ENCODE measurements around the gene PDCD1. TPM values are rescaled to one million over a fixed set of nuclear protein-coding genes. Genes with fewer than 3 reads are reported as not detected.

Gene PDCD1
- polyA plus RNA-seq, 1 donor from 2014 or later: 0.19 TPM

DNA sequence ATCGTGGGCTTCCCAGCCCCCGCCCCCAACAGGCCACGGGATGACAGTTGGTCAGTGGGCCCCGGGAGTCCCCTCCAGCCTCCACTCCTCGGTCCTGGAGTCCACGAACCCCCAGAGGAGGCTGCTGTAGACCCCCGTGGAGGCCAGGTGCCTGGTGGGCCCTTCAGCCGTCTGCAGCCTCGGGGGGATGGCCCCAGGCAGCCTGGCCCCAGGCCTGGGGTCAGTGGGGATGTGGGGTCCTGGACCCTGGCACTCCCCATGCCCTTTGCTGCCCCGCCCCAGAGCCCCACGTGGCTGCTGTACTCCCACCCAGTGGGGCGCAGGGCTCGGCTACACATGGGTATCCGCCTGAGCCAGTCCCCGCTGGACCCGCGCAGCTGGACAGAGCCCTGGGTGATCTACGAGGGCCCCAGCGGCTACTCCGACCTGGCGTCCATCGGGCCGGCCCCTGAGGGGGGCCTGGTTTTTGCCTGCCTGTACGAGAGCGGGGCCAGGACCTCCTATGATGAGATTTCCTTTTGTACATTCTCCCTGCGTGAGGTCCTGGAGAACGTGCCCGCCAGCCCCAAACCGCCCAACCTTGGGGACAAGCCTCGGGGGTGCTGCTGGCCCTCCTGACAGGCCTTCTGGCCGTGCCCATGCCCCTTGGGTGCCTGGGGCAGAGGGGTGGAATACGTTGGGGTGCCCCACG lies 42.1 kb downstream of the PDCD1 start:
- H3K27me3 Mint-ChIP-seq: peaks cover 26% of the 10 kb centered on the region
- H3K4me3 Mint-ChIP-seq: no peak overlapping the region
- peak overlapping the region in 1 of 3 donors; percentile 96 for H3K27ac Mint-ChIP-seq
- no peaks in the 10 kb centered on the region for H3K9me3 Mint-ChIP-seq
- H3K4me1 Mint-ChIP-seq: peaks cover 4 to 10% (median 8%) of the 10 kb centered on the region in 3 donors
- H3K36me3 Mint-ChIP-seq: peaks cover 2% of the 10 kb centered on the region

DNA sequence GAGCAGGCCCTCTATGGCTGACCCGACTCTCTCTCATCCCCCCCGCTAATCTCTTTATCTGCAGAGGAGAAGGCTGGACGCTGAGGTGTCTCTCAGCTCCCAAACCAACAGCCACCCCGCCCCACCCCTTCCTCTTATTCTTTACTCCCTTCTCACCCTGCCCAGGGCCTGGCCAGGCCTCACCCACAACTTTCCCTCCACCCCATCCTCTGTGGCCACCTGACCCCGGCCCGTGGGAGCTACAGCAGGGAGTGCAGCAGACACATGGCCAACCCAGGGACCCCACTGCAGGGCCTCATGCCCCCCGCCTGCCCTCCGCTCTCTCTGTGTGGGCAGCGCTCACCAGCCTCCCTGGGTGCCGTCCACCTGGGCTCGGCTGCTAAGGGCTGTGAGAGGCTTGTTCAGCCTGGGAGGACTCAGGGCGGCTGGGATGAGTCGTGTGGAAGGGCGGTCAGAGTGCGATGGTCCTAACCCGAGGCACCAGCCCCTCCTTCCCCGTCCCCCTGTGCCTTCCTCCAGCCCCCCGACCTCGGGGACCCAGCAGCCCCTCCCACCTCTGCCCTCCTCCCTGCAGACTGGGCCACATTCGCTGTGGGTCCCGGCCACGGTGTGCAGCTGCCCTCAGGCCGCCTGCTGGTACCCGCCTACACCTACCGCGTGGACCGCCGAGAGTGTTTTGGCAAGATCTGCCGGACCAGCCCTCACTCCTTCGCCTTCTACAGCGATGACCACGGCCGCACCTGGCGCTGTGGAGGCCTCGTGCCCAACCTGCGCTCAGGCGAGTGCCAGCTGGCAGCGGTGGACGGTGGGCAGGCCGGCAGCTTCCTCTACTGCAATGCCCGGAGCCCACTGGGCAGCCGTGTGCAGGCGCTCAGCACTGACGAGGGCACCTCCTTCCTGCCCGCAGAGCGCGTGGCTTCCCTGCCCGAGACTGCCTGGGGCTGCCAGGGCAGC lies 42.9 kb downstream of the PDCD1 start:
- peak overlapping the region in 1 of 3 donors; percentile 63 for H3K27ac Mint-ChIP-seq
- peaks cover 23% of the 10 kb centered on the region for H3K27me3 Mint-ChIP-seq

DNA sequence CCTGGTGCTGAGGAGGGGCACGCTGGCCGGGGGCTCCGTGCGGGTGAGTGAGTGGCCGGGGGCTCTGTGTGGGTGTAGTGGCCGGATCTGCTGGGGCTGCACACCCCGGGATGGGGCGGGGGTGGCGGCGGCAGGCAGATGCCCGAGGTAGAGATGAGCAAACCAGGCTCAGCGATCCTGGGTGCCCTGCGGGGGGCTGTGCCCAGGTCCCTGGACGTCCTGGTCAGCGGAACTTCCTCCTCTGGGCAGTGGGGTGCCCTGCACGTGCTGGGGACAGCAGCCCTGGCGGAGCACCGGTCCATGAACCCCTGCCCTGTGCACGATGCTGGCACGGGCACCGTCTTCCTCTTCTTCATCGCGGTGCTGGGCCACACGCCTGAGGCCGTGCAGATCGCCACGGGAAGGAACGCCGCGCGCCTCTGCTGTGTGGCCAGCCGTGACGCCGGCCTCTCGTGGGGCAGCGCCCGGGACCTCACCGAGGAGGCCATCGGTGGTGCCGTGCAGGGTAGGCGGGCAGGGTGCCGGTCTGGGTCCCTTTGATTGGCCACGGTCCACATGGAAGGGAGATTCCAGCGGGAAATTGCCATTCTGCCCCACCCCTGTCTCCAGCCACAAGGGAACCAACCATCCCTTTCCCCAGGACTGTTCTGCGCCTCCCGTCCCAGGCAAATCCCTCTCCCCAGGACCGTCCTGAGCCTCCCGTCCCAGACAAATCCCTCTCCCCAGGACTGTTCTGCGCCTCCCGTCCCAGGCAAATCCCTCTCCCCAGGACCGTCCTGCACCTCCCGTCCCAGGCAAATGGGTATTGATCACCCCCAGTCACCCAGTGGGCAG lies 43.8 kb downstream of the PDCD1 start:
- Mint-ChIP-seq H3K36me3 (peaks cover 2% of the 10 kb centered on the region), H3K27ac (peak overlapping the region in 1 of 3 donors; percentile 63), H3K4me3 (peak overlapping the region in 1 of 4 donors; percentile 70), H3K4me1 (peaks cover 4 to 8% (median 8%) of the 10 kb centered on the region in 3 donors), H3K9me3 (no peaks in the 10 kb centered on the region), H3K27me3 (peaks cover 20% of the 10 kb centered on the region)

More for the DNA sequence above, 42.9 kb downstream of the PDCD1 start:
- Mint-ChIP-seq H3K9me3 (no peaks in the 10 kb centered on the region), H3K4me1 (peaks cover 4 to 10% (median 8%) of the 10 kb centered on the region in 3 donors), H3K36me3 (peaks cover 2% of the 10 kb centered on the region), H3K4me3 (peak overlapping the region in 1 of 4 donors; percentile 70)

DNA sequence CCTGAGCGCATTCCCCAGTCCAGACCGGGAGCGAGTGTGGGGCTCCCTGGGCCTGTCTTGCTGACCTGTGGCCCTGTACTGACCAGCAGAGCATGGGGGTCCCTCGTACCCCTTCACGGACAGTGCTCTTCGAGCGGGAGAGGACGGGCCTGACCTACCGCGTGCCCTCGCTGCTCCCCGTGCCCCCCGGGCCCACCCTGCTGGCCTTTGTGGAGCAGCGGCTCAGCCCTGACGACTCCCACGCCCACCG lies 44.4 kb downstream of the PDCD1 start:
- Mint-ChIP-seq H3K27me3 (peaks cover 22% of the 10 kb centered on the region), H3K4me1 (peaks cover 4 to 8% (median 8%) of the 10 kb centered on the region in 3 donors), H3K4me3 (no peak overlapping the region), H3K27ac (no peak overlapping the region), H3K36me3 (peaks cover 2% of the 10 kb centered on the region), H3K9me3 (no peaks in the 10 kb centered on the region)

- peaks cover 4 to 8% (median 8%) of the 10 kb centered on the region in 3 donors for H3K4me1 Mint-ChIP-seq
- H3K4me3 Mint-ChIP-seq: peak overlapping the region in 2 of 4 donors; percentile 14 to 65
- H3K36me3 Mint-ChIP-seq: peaks cover 2% of the 10 kb centered on the region
- H3K27ac Mint-ChIP-seq: peak overlapping the region in 2 of 3 donors; percentile 71
- peaks cover 17% of the 10 kb centered on the region for H3K27me3 Mint-ChIP-seq
- no peaks in the 10 kb centered on the region for H3K9me3 Mint-ChIP-seq
Observed at GRCh38 chr2:241813644-241814392, 44.9 kb downstream of the PDCD1 start.

GRCh38 chr2:241812730-241813643 lies 45.7 kb downstream of the PDCD1 start:
- peak overlapping the region in 2 of 3 donors; percentile 71 for H3K27ac Mint-ChIP-seq
- H3K4me1 Mint-ChIP-seq: peaks cover 8 to 9% (median 8%) of the 10 kb centered on the region in 3 donors
- H3K9me3 Mint-ChIP-seq: no peaks in the 10 kb centered on the region
- H3K4me3 Mint-ChIP-seq: peak overlapping the region in 1 of 4 donors; percentile 17
- peaks cover 14% of the 10 kb centered on the region for H3K27me3 Mint-ChIP-seq
- peaks cover 2% of the 10 kb centered on the region for H3K36me3 Mint-ChIP-seq

- H3K27ac Mint-ChIP-seq: no peak overlapping the region
- no peak overlapping the region for H3K4me3 Mint-ChIP-seq
Observed at GRCh38 chr2:241811952-241812729, 46.6 kb downstream of the PDCD1 start.

DNA sequence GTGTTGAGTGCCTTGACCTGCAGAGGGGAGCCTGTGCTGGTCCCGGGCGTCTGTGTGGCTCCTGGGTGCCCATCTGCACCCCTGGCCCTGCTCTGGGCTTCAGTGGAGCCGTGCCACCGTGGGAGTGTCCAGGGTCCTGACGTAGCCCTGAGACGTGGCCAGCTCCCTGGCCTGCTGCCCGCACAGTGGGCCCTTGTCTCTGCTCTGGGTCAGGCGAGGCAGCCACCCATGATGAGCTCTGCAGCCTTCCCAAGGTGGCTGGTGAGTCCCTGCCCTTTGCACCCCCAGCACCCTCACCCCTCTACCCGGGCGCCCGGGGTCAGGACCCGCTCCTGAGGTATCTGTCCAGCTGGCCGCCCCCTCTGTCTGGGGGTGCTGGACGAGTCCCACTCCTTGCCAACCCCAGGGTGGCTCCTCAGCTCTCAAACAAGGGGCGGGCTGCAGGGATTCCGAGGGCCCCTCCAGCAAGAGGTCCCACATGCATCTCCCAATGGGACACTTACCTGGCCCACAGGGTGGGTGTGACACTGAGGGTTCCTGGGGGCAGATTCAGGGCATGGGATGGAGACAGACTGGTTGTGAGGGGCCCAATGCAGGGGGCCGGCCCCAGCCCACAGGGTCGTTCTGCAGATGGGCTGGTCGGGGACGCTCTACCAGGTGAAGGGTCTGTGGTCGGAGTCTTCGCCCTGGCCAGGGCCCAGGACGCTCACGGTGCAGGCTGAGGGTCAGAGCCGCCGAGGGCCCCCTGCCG lies 47.3 kb downstream of the PDCD1 start:
- Mint-ChIP-seq H3K4me1 (peaks cover 2 to 5% (median 3%) of the 10 kb centered on the region in 3 donors), H3K9me3 (no peaks in the 10 kb centered on the region), H3K4me3 (no peak overlapping the region), H3K36me3 (no peaks in the 10 kb centered on the region), H3K27ac (no peak overlapping the region), H3K27me3 (peaks cover 7% of the 10 kb centered on the region)

More at GRCh38 chr2:241811952-241812729, 46.6 kb downstream of the PDCD1 start:
- Mint-ChIP-seq H3K4me1 (peaks cover 2 to 5% (median 3%) of the 10 kb centered on the region in 3 donors), H3K36me3 (no peaks in the 10 kb centered on the region), H3K9me3 (no peaks in the 10 kb centered on the region), H3K27me3 (peaks cover 7% of the 10 kb centered on the region)

- Mint-ChIP-seq H3K9me3 (no peaks in the 10 kb centered on the region), H3K4me1 (peaks cover 2 to 5% (median 3%) of the 10 kb centered on the region in 3 donors), H3K27me3 (peaks cover 7% of the 10 kb centered on the region), H3K4me3 (no peak overlapping the region), H3K36me3 (no peaks in the 10 kb centered on the region), H3K27ac (no peak overlapping the region)
Observed at GRCh38 chr2:241810307-241811200, 48.1 kb downstream of the PDCD1 start.

DNA sequence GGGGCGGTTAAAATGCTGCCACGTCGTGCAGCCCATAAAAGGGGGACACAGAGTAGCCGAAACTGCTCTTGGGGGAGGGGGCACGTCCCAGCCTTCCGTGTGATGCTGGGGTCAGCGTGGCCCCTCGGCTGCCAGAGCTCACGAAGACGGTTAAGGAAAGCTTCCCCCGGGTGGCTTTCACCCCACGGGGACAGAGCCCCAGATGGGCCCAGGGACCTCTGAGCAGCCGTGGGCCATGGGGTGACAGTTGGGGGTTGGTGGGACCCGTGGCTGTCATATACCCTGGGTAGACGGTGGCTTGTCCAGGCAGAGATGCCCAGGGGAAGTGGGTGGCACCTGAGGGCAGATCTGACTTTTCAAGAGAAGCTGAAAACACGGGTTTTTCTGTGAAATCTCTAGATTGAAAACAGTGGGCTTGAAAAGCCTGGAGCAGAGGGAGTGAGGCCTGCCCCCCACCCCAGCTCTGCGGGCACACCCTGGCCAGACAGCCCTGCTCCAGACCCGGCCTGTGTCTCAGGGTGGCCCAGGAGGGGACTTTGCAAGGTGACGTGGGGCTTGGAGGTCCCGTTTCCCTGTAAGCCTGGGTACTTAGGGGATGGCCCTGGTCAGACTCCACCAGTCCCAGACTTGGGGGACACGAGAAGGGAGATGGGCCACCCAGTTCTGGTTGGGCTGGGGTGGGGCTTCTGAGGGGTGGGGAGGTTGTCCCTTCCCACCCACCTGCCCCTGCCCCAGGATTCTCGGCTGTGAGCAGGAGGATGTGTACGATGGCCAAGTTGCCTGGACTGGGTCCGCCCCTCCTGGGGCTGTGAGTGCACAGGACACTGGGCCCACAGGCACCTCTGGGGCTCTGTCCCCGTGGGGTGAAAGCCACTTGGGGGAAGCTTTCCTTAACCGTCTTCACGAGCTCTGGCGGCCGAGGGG lies 49.0 kb downstream of the PDCD1 start:
- no peaks in the 10 kb centered on the region for H3K36me3 Mint-ChIP-seq
- H3K27ac Mint-ChIP-seq: peak overlapping the region; percentile 31 to 53 (median 35)
- peaks cover 4 to 5% (median 5%) of the 10 kb centered on the region in 3 donors for H3K4me1 Mint-ChIP-seq
- H3K9me3 Mint-ChIP-seq: no peaks in the 10 kb centered on the region
- peak overlapping the region in 1 of 4 donors; percentile 58 for H3K4me3 Mint-ChIP-seq
- H3K27me3 Mint-ChIP-seq: peaks cover 7% of the 10 kb centered on the region

Data from IgD-negative memory B cell (primary cell).